ENCODE results near the gene UBTD1.
"Not testable (repeated sequence)": the region's sequence is repeated elsewhere in the genome, so short reads cannot be mapped to it uniquely, and the experiment has no call there.

The UBTD1 gene, protein sequence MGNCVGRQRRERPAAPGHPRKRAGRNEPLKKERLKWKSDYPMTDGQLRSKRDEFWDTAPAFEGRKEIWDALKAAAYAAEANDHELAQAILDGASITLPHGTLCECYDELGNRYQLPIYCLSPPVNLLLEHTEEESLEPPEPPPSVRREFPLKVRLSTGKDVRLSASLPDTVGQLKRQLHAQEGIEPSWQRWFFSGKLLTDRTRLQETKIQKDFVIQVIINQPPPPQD

DNA sequence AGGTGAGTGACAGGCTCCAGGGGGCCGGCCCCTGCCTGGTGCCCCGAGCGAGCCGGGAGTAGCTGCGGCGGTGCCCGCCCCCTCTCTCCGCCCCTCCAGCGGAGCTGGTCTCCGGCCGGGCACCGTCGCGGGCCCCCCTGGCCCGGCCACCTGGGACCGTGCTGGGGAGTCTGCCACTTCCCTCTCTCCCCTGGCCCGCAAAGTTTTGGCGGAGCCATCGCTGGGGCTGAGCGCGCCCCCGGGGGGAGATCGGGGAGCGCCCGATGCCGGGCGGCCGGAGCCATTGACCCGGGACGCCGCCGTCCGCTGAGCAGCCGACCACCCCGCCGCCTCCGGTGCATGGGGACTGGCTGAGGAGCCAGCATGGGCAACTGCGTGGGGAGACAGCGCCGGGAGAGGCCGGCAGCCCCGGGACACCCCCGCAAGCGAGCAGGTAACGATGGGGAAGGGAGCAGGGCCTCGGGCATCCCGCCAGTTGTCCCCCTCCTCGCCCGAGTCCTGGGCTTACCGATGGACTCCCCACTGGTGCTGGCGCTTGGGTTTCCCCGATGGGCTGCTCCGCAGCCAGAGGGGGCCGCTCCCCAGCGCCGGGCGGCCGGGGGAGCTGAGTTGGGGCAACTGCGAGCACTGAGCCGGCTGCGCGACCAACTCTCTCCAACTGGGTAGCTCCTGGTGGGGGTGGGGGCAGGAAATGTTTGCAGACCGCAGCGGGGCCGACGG lies at the start of gene UBTD1:
TSS of gene UBTD1 (plus strand) at position 84 of the 720 bp plus-strand sequence. CDS start at position 364, 280 bp downstream.
- DNase-seq = no peak

DNA sequence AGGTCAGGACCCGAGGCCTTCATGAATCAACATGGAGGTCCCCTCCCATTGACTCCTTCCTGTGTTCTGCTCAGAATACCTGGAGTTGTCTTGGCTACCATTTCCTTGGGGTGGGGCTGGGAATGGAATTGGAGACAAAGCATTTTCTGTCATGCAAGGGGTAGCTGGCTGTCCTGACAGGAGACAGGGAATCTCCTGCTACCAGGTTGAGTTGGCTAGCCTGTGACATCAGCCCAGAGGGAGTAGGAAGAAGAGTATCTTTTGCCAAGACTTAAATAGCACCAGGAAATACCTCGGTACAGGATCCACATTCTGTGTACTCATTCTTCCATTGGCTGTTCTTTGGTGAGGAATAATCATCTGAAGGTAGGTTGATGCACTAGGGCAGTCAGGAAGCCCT lies 47.9 kb upstream of the UBTD1 start:
- no peak for DNase-seq

DNA sequence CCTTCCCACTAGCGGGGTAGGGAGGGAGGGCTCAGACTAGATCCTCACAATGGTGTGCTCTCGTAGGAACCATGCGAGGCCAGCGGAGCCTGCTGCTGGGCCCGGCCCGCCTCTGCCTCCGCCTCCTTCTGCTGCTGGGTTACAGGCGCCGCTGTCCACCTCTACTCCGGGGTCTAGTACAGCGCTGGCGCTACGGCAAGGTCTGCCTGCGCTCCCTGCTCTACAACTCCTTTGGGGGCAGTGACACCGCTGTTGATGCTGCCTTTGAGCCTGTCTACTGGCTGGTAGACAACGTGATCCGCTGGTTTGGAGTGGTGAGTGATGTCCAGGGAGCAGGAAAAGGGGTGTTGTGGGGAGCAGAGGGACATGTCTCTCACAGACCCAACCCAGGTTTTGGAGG lies 47.1 kb upstream of the UBTD1 start:
- DNase-seq = no peak

DNA sequence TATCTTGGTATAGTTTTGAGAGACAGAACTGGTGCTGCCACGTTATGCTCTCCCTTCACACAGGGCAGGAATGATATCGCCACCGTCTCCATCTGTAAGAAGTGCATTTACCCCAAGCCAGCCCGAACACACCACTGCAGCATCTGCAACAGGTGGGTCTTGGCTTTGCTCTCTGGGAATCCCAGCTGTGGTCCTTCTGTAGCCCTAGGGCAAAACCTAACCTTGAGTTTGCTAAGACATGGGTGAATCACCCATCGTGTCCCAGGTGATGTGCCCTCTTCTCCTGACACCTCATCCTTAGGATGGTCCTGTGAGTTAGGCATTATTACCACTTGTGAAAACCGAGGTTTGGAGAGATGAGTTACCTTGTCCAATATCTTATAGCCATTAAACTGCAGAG lies 46.4 kb upstream of the UBTD1 start:
- no peak for DNase-seq

DNA sequence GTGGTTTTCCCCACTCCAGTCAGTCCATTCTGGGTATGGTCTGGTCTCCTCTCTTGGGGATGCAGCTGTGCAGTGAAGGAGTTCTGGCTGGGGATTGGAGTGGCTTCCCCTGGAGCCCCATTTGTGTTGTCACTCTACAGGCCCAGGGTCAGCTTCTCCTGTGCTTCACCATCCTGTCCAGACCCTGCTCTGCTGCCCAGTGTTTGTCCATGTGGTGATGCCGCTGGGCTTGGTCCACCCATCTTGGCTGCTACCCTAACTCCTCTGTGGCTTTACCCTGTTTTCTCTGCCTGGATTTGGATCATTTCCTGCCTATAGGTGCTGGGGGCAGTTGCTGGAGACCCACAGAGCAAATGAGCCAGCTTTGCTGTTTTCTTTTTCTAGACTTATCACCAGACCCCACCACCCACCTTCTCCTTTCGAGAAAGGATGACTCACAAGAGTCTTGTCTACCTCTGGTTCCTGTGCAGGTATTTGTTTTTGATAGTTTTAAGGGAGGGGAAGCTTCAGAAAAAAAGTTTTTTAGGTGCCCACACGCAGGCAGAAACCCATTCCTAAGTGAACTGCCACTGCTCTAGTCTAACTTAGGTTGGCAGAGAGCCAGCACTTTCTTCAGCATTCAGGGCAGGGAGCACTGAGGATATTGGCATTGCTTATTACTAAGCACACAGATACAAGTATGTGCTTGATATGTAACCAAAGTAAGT lies 44.2 kb upstream of the UBTD1 start:
- no peak for DNase-seq

DNA sequence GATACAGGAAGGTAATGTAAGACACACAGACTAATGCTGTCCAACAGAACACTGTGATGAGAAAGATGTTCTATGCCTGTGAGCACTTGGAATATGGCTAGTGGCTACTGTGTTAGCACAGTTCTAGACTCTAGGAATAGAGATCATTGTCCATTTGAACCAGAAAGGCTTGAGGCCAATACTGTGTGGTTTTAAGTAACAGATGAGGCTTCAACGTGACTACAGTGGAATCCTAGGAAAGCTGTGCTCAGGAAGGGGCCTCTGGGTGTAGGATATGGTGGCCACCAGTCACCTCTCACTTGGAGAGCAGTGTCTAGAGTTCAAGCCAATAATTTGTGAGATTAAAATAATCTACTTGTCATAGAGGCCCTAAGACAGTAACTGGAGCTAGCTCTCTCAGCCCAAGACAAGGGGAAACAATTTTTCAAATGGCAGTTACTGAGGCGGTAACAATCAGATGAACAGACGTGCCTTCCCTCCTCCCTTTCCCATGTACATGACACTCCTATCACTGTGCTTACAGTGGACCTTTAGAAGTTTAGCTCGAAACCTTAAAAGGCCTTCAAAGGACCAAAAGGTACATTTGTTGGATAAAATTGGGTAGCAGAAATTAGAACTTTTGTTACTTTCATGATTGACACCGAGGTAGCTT lies 42.6 kb upstream of the UBTD1 start:
- no peak for DNase-seq

DNA sequence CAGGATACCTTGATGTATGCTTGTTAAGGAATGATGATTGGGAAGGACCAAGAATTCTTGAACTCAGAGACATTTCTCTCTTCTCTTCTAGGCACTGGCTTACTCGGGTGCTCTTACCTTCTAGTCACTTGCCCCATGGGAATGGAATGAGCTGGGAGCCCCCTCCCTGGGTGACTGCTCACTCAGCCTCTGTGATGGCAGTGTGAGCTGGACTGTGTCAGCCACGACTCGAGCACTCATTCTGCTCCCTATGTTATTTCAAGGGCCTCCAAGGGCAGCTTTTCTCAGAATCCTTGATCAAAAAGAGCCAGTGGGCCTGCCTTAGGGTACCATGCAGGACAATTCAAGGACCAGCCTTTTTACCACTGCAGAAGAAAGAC lies 42.0 kb upstream of the UBTD1 start:
- no peak for DNase-seq

DNA sequence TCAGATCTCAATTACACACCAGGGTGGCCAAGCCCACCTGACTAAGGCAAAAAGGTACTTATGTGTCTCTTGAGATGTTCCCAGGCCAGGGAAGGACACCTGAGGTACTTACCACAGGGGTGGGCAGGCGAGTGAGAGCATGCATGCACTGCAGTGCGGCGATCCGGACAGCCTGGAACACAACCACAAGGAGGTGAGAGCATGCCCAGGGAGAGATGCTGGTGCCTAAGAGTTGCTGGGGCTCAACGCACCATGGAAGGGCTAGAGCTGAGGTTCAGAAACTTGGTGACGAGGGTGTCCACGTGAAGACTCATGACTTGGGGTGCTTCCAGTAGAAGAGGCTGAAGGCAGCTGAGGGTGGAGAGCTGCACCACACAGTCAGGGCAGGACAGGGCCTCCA lies 39.6 kb upstream of the UBTD1 start:
- DNase-seq = no peak

DNA sequence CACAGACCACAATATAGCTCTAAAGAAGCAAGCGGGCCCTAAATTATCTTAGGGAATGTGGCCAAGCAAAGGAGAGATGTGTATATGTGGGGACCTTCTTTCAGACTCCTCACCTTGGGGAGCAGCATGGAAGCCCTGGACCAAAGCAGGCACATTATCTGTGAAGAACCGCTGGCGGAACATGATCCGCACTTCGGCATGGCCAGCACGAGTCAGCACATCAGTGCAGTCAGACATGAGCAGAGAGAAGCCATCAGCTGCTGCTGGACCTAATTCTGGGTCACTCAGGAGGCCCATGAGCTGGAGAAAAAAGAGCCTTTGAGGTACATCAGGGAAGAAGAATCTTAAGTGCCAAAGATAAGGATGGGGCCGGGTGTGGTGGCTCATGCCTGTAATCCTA lies 38.8 kb upstream of the UBTD1 start:
- DNase-seq = no peak

DNA sequence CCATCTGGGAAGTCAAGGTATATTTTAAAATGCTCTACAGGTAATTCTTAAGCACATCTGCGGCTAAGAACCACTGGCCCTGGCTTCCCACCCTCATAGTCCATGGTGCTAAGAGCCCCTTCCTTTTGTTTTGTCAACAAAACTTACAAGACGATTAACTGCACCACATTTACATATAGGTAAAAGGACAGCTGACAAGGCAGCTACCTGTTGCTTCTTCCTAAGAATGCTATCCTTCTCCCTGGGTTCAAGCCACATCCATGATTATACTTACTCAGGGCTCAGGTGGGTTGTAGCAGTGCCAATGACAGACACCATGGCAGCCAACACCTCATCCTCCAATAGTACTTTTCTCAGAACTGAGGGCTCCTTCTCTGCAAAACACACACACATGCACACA lies 36.4 kb upstream of the UBTD1 start:
- DNase-seq = no peak

DNA sequence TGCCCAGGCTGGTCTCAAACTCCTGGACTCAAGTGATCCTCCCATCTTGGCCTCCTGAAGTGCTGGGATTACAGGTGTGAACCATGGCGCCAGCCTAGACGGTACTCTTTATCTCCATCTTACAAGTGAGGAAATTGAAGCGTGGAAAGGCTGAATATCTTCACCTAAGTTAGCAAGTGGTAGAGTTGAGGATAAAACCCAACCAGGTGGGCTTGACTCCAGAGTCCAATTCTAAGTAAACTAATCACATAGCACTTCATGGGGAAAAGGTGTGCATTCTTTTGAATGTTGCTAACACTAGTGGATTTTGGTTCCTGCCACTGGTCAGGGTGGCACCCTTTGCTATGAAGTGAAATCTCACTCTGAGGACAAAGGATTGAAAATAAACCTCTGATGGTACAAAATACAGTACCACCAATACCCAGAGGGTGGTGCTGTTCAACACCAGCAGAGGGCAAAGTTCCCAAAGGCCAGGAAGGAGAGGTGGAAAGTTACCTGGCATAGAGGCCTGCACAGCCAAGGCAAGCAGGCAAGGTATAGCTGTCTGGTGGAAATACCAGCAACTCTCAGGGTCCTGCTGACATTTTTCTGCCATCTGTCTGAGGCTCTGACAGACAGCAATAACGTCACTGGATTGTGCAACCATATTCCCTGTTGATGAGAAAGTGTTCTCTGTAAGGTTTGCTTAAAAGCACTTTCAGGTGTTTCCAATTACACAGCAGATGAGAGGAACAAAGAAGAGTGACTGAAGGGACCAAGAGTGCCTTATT lies 35.2 kb upstream of the UBTD1 start:
- DNase-seq = no peak

DNA sequence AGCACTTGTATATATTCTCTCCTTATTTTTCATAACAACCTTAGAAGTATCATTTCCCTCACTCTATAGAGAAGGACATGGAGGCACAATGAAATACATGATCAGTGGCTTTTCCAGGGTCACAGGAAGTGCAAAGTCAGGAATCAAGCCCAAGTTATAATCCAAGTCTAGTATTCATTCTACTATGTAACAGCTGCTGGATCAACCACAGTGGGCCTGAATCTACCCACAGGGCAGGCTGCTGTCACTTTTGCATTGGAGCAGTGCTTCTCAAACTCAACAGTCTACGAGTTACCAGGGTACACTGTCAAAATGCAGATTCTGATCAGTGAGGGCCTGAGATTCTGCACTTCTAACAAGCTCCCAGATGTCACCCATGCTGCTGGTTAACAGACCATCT lies 34.5 kb upstream of the UBTD1 start:
- DNase-seq = no peak

DNA sequence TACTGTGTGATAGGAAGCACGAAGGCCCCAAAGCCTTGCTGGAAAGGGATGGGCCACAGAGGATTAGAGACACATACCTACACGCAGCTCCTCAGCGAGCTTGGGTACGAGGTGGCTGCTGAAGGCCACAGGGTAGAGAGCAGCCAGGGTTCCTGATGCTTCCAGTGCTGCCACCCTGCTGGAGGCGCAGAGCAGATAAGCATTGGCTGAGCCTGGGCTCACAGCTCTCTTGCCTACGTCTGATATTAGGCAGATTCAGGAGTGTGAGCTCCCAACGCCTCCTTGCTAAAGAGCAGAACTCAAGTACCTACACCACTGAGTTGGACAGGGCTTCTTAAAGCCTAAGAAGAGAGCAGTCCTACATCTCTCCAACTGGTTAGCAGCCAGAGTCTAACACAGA lies 32.7 kb upstream of the UBTD1 start:
- no peak for DNase-seq

DNA sequence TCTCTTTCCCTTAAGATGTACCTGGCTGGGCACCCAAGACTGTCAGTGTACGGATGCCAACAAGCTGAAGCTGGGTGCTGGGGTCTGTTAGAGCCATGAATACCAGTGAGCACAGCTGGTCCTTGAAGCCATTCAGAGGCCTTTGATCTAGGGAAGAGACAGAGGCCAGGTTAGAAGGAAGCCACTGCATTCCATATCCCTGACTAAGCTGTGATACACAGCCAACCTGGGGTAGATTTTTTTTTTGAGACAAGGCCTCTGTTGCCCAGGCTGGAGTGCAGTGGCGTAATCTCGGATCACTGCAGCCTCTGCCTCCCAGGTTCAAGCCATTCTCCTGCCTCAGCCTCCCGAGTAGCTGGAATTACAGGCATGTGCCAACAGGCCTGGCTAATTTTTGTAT lies 32.0 kb upstream of the UBTD1 start:
- no peak for DNase-seq

DNA sequence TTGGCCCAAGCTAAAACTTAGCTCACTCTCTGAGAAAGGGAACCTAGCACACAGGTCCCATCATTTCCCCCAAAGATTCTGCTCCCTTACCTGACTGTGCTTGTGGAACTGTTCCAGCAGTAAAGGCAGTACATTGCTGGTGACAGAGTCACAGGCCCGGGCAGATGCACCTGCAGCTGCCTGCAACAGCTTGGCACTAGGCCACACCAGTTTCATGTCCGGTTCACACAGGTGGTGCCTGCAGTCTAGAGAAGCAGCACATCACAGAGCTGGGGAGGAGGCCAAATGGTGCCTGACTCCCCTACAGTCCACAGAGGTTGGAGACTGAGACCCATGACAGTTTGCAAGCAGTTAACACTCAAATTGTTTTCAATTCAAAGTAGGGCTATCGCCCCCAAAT lies 30.6 kb upstream of the UBTD1 start:
- no peak for DNase-seq

DNA sequence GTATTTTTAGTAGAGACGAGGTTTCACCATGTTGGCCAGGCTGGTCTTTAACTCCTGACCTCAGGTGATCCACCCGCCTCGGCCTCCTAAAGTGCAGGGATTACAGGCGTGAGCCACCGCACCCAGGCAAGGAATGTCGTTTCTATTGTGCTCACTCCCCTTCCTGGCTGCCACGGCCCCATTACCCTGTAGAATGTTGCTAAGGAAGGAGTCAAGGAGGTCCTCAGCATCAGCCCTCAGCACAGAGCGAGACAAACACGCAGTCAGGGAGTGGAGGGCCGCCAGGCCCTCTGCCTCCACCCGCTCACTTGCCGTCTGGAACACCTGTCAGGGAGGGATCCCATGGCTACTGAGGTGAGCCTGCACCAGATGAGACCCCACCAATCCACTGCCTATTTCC lies 29.9 kb upstream of the UBTD1 start:
- DNase-seq = not testable (repeated sequence)

DNA sequence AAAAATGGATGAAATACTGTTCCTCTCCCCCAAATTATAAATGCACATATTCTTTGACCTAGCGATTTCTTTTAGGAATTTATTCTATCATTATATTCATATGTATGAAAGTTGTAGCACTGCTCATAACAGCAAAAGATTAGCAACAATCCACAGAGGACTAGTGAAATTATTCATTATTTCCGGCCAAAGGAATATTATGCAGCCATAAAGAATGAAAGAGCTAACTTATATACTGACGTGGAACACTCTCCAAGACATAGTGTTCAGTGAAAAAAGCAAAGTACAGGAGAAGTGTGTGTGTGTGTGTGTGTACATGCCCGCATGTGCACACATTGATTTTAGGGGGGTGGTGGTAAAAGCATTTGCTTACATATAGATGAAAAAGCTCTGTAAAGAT lies 23.8 kb upstream of the UBTD1 start:
- DNase-seq = no peak

DNA sequence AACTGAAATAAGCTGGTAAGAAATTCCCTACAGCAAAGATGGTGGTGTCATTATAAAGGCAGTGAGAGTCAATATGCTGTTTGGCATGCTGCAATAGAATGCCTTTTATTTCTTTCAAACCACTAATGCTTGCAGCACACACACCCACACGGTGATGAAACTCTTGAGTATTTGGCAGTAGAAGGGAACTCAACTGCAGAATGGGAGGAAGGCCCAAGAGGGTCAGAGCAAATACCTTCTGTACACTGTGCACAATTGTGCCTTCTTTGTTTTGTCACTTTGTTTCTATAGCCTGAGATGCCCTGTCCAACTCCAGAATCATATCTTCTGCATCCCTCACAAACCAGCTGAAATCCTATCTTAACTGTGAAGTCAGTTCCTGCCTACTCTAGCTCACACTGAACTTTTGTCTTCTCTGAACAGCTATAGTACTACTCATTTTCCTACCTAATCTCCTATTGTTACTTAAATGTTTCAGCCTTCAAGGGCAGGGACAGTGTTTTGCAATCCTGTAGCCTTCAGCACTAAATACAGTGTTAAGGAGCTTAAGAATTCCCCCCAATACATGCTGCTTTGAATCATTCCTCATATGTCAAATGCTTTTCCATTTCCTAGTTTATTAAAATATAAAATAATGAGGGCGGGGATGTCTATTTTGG lies 22.7 kb upstream of the UBTD1 start:
- no peak for DNase-seq

DNA sequence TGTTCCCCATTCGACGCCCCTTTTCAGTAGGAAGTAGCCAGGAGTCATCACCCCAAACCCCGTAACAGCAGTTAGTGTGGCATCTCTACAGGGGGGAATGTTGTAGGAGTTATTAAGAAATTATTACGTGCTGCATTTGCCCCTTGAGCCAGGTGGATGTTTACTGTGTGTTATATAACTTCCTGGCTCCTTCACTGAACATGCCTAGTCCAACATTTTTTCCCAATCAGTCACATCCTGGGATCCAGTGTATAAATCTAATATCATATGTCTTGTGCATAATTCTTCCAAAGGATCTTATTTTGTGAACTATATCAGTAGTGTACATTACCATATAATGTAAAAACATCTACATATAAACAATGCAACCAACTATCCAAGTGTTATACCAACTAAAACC lies 19.3 kb upstream of the UBTD1 start:
- DNase-seq = not testable (repeated sequence)

DNA sequence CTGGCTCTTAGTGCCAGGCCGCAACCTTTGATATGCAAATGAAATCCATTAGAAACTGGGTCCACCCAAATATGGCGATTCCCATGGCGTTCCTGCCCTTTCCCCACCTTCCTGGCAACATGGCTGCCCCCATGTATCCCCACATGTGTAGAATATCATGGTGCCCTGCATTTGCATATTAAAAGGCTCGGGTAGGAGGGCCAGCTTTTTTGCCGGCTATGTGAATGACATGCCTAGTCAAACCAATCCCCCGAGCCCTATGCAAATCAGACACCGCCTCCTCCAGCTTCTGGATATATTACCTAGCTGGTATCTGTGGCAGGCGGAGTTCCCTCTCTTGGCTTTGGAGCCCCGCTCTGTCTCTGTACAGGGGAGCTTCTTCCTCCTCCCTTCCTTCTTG lies 18.8 kb upstream of the UBTD1 start:
- no peak for DNase-seq

DNA sequence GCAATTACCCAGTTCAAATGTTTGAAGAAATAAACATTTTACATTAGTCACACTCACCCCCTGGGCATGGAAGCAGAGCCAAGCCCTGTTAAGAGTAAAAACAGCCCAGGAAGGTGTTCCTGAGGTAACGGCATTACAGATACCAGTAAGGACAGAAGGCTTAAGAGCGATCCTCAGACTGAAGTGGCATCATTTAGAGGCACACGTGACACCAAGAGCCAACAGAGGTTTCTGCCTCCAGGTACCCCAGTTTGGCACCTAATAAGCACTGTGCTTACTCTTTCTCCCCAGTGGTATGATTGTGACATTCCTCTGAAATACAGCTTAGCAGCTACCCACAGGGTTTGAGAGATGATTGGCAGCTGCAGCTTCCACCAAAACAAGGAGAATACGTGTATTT lies 17.7 kb upstream of the UBTD1 start:
- no peak for DNase-seq

DNA sequence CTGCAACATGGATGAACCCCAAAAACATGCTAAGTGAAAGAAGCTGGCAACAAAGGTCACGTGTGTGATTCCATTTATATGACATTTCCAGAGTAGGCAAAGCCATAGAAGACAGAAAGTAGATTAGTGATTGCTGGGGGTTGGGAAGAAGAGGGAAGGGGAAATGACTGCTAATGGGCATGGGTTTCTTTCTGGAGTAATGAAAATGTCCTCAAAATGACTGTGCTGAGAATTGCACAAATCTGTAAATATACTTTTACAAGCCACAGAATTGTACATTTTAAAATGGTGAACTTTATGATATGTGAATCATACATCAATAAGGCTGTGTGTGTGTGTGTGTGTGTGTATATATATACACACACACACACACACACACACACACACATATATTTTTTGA lies 16.3 kb upstream of the UBTD1 start:
- no peak for DNase-seq

DNA sequence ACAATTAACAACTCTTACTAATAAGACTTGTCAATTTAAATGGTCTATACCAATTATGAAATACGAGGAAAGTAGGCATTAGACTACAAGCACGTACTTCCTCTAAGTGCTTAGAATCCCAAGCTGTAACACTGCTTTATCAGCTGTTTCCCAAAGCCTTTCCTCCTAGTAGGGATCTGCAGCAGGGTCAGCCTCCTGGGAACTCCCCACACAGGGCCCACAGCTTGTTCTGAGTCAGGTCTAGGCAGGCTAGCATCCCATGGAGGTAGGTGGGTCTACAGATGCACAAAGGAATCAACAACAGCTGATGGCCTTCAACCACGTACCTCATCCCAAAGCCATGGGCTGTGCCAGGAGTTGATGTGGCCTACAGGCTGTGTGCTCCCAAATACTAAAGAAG lies 15.2 kb upstream of the UBTD1 start:
- DNase-seq = no peak
